Esophagus squamous epithelium (tissue), 5 donors: ENCODE data around the gene GPR137B. TPM values are rescaled to one million over a fixed set of nuclear protein-coding genes. Genes with fewer than 3 reads are reported as not detected.
"Not testable (repeated sequence)": the region's sequence is repeated elsewhere in the genome, so short reads cannot be mapped to it uniquely, and the experiment has no call there.

ENCODE experiments used
- DNase-seq: peaks from one replicate; lab custom pipeline; 2025; lab: John Stamatoyannopoulos, UW
- H3K27ac ChIP-seq, 4 donors: fragments of 200-600 bp; sonication (generic); one replicate each; pipeline ENCODE4 v1.5.1; 2016 to 2019; ENCODE audit warnings: mild to moderate bottlenecking in 1 of 4
- H3K27me3 ChIP-seq, 4 donors: fragments of 200-600 bp; sonication (generic); 1 replicate in 3 of 4; 2 replicates in 1 of 4; pipeline versions ENCODE4 v1.5.1 to v1.6.0; 2017 to 2021; ENCODE audit warnings: antibody characterized with exemption in 1 of 4
- H3K36me3 ChIP-seq, 3 donors: fragments of 200-600 bp; sonication (generic); one replicate each; pipeline ENCODE4 v1.5.1; 2016 to 2019
- H3K4me1 ChIP-seq, 3 donors: fragments of 200-600 bp; sonication (generic); one replicate each; pipeline ENCODE4 v1.5.1; 2017 to 2019
- H3K4me3 ChIP-seq, 4 donors: fragments of 200-600 bp; sonication (generic); 1 replicate in 3 of 4; 2 replicates in 1 of 4; pipeline ENCODE4 v1.5.1; 2016 to 2019; ENCODE audit warnings: mild to moderate bottlenecking in 2 of 4, moderate library complexity in 1 of 4
- H3K9me3 ChIP-seq, 3 donors: fragments of 200-600 bp; sonication (generic); one replicate each; pipeline ENCODE4 v1.5.1; 2016 to 2019
- CTCF ChIP-seq, 6 experiments: fragments of 450-650 bp in 4 of 6; fragments of 200-600 bp in 2 of 6; sonication (generic) in 2 of 6; IDR thresholded peaks; one replicate each; pipeline ENCODE4 v1.5.1; 2016 to 2019; ENCODE audit warnings: antibody characterized with exemption in 6 of 6, mild to moderate bottlenecking in 4 of 6, moderate library complexity in 4 of 6
- POLR2A ChIP-seq, 4 donors: fragments of 450-650 bp; IDR thresholded peaks; one replicate each; pipeline ENCODE4 v1.6.1; 2017; ENCODE audit warnings: antibody characterized with exemption in 4 of 4, mild to moderate bottlenecking in 4 of 4, moderate library complexity in 3 of 4
- WGBS, 2 donors: methylation state at CpG; one replicate each; pipeline ENCODE4 v1.1.5; 2018; 5-methylcytosine and 5-hydroxymethylcytosine counted together
- intact Hi-C: fragments of 100-400 bp; cut with DNase I; formaldehyde crosslinking; loops from one replicate; pipeline ENCODE4 v1.15.0; 2022
- total RNA-seq, 4 donors: library from RNA; depleted of rRNA; stranded (reverse); fragments of >200 nt; gene quantifications; one replicate each; pipeline ENCODE4 v1.1.0, GENCODE V29; 2016
- donor health status: DM: yes; HTN: yes; CAD: no.

The GPR137B gene
- total RNA-seq, 4 donors from 2014 or later, result 3.6 to 16.0 (median 7.4) TPM

GRCh38 chr1:236159704-236160539 is 17.6 kb downstream of the GPR137B start:
- Histone ChIP-seq H3K27me3 (no peaks in the 10 kb centered on the region), H3K36me3 (no peaks in the 10 kb centered on the region), H3K9me3 (peaks cover 0 to 18% (median 12%) of the 10 kb centered on the region in 3 donors), H3K4me3 (no peak overlapping the region), H3K4me1 (no peaks in the 10 kb centered on the region), H3K27ac (no peak overlapping the region)
- no peak for DNase-seq
- intact Hi-C loops, result no loop called here
- TF ChIP-seq CTCF (IDR thresholded peaks at IDR 0.05) (no peak), POLR2A (IDR thresholded peaks at IDR 0.05) (no peak)
- WGBS, 2 donors, result 73 to 80% methylated on average over 9 to 13 of the region's 19 CpGs

- Histone ChIP-seq H3K27me3 (no peaks in the 10 kb centered on the region), H3K4me3 (no peak overlapping the region), H3K36me3 (no peaks in the 10 kb centered on the region), H3K27ac (no peak overlapping the region), H3K4me1 (no peaks in the 10 kb centered on the region), H3K9me3 (peaks cover 0 to 18% (median 12%) of the 10 kb centered on the region in 3 donors)
- intact Hi-C loops, result no loop called here
- WGBS, 2 donors, result 77 to 93% methylated on average over 10 of the region's 10 CpGs
- no peak for DNase-seq
- TF ChIP-seq POLR2A (IDR thresholded peaks at IDR 0.05) (no peak), CTCF (IDR thresholded peaks at IDR 0.05) (no peak)
Measured at GRCh38 chr1:236160540-236161127, 18.3 kb downstream of the GPR137B start.

- Histone ChIP-seq H3K36me3 (no peaks in the 10 kb centered on the region), H3K4me3 (no peak overlapping the region), H3K9me3 (peaks cover 0 to 18% (median 12%) of the 10 kb centered on the region in 3 donors), H3K27me3 (no peaks in the 10 kb centered on the region), H3K4me1 (no peaks in the 10 kb centered on the region), H3K27ac (no peak overlapping the region)
- no peak for TF ChIP-seq POLR2A (IDR thresholded peaks at IDR 0.05)
- TF ChIP-seq CTCF (IDR thresholded peaks at IDR 0.05), result no peak
- DNase-seq, result no peak
- intact Hi-C loops, result no loop called here
- WGBS, 2 donors, result 87 to 88% methylated on average over 9 of the region's 9 CpGs
Measured at GRCh38 chr1:236161230-236161629, 18.9 kb downstream of the GPR137B start.

GRCh38 chr1:236161755-236162154 is 19.4 kb downstream of the GPR137B start:
- H3K4me1 ChIP-seq, intact Hi-C loops, H3K27me3 ChIP-seq, DNase-seq, H3K4me3 ChIP-seq, H3K27ac ChIP-seq, H3K36me3 ChIP-seq: not testable (repeated sequence)
- H3K9me3 ChIP-seq, result peaks cover 0 to 18% (median 12%) of the 10 kb centered on the region in 3 donors
- WGBS, 2 donors, result 95 to 97% methylated on average over 3 of the region's 3 CpGs

- Histone ChIP-seq H3K27me3 (no peaks in the 10 kb centered on the region), H3K36me3 (no peaks in the 10 kb centered on the region), H3K9me3 (peaks cover 0 to 18% (median 12%) of the 10 kb centered on the region in 3 donors), H3K4me3 (no peak overlapping the region), H3K4me1 (peaks cover 0 to 2% (median 0%) of the 10 kb centered on the region in 3 donors), H3K27ac (no peak overlapping the region)
- TF ChIP-seq POLR2A (IDR thresholded peaks at IDR 0.05), result no peak
- no peak for TF ChIP-seq CTCF (IDR thresholded peaks at IDR 0.05)
- intact Hi-C loops, result no loop called here
- DNase-seq, result no peak
- WGBS, 2 donors, result 77 to 94% methylated on average over 6 of the region's 6 CpGs
Measured at GRCh38 chr1:236163463-236164153, 21.3 kb downstream of the GPR137B start.
